Stomach (tissue), 9 donors: ENCODE data around the gene GTF3C2. TPM values are rescaled to one million over a fixed set of nuclear protein-coding genes. Genes with fewer than 3 reads are reported as not detected.

ENCODE experiments used
- DNase-seq, 2 donors: peaks; one replicate each; pipeline versions ENCODE4 v3.0.0 to v3.0.0-alpha.2; 2013 to 2019
- H3K27ac ChIP-seq, 5 donors: fragments of 200-600 bp in 4 of 5; sonication (generic) in 4 of 5; one replicate each; pipeline ENCODE4 v1.5.1; 2013 to 2019; ENCODE audit warnings: mild to moderate bottlenecking in 1 of 5, moderate library complexity in 1 of 5
- H3K27me3 ChIP-seq, 3 donors: fragments of 200-600 bp; sonication (generic); one replicate each; pipeline ENCODE4 v1.5.1; 2017 to 2019; ENCODE audit warnings: mixed run types in 1 of 3
- H3K36me3 ChIP-seq, 4 donors: fragments of 200-600 bp; sonication (generic); 1 replicate in 3 of 4; 2 replicates in 1 of 4; pipeline ENCODE4 v1.5.1; 2016 to 2019
- H3K4me1 ChIP-seq, 4 donors: fragments of 200-600 bp; sonication (generic); one replicate each; pipeline ENCODE4 v1.5.1; 2016 to 2019
- H3K4me3 ChIP-seq, 4 donors: fragments of 200-600 bp; sonication (generic) in 3 of 4; one replicate each; pipeline ENCODE4 v1.5.1; 2016 to 2019; ENCODE audit warnings: mild to moderate bottlenecking in 1 of 4
- H3K9me3 ChIP-seq, 4 donors: fragments of 200-600 bp; sonication (generic); one replicate each; pipeline ENCODE4 v1.5.1; 2016 to 2019
- CTCF ChIP-seq, 7 experiments: fragments of 450-650 bp in 4 of 7; fragments of 200-600 bp in 3 of 7; sonication (generic) in 3 of 7; IDR thresholded peaks; one replicate each; pipeline ENCODE4 v1.5.1; 2016 to 2019; ENCODE audit warnings: antibody characterized with exemption in 7 of 7, control low read depth in 2 of 7, mild to moderate bottlenecking in 1 of 7
- EP300 ChIP-seq: sonication (generic); formaldehyde crosslinking; IDR thresholded peaks from one replicate; pipeline ENCODE4 v1.6.1; 2017; ENCODE audit warnings: antibody characterized with exemption
- POLR2A ChIP-seq, 4 donors: fragments of 450-650 bp; IDR thresholded peaks; one replicate each; pipeline ENCODE4 v1.6.1; 2016; ENCODE audit warnings: antibody characterized with exemption in 4 of 4, control low read depth in 2 of 4, mild to moderate bottlenecking in 1 of 4, moderate library complexity in 1 of 4
- POLR2AphosphoS5 ChIP-seq, 3 donors: sonication (generic); formaldehyde crosslinking; IDR thresholded peaks; one replicate each; pipeline ENCODE4 v1.6.1; 2016; ENCODE audit warnings: antibody characterized with exemption in 3 of 3
- WGBS, 5 donors: extraction: QIAGEN DNeasy Blood & Tissue Kit in 3 of 5; methylation state at CpG; one replicate each; pipeline versions ENCODE4 v1.1.5 to v1.1.7; 2013 to 2018; 5-methylcytosine and 5-hydroxymethylcytosine counted together
- intact Hi-C: fragments of 100-400 bp; cut with DNase I; formaldehyde crosslinking; loops from one replicate; pipeline ENCODE4 v1.15.1; 2023; ENCODE audit warnings: low total_unique reads
- polyA plus RNA-seq, 3 donors: library from polyadenylated mRNA; stranded (reverse); fragments of 200-250 nt; gene quantifications; one replicate each; pipeline ENCODE4 v1.2.3, GENCODE V29; 2013
- total RNA-seq, 5 donors: library from RNA; depleted of rRNA; stranded (reverse); fragments of >200 nt; gene quantifications; one replicate each; pipeline versions ENCODE4 v1.1.0 to v1.2.3, GENCODE V29; 2014 to 2016
- donor health status: healthy with polysubstance abuse.
- donor health status: Bipolar disorder and iron deficiency.
- donor health status: healthy.

GTF3C2 gene
- total and polyA plus RNA-seq, 8 donors = 18.8 to 125 (median 32.9) TPM

DNA sequence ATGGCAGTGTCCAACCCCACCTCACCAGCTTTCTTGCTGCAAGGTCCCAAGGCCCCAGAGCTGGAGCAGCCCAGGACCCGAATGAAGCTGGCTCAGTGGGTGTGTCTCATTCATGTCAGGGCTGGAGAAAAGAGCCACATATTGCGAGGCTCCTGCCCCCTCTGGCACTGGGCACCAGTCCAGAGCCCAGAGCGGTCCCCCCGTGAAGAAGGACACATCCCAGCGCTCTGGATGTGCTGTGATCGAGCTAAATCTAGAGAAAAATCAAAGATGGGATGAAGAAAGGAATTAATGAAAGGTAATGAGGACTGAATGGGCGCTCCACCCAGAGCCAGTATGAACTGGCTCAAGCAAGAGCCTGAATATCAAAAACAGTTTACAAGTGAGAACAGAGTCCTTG, 20.4 kb downstream of the GTF3C2 start:
- H3K36me3 ChIP-seq = peaks cover 65 to 100% (median 100%) of the 10 kb centered on the region in 4 donors
- WGBS, 5 donors = 94 to 98% (median 95%) methylated on average over 7 of the region's 7 CpGs
- no peaks in the 10 kb centered on the region for H3K9me3 ChIP-seq

GRCh38 chr2:27335311-27335710, 21.3 kb downstream of the GTF3C2 start:
- WGBS, 5 donors = 85 to 98% (median 93%) methylated on average over 3 of the region's 3 CpGs
- intact Hi-C loops = no loop called here
- Histone ChIP-seq H3K4me3 (no peak overlapping the region), H3K9me3 (no peaks in the 10 kb centered on the region), H3K36me3 (peaks cover 65 to 100% (median 100%) of the 10 kb centered on the region in 4 donors), H3K27ac (no peak overlapping the region), H3K27me3 (no peaks in the 10 kb centered on the region), H3K4me1 (no peaks in the 10 kb centered on the region)
- DNase-seq = no peak
- TF ChIP-seq POLR2A (IDR thresholded peaks at IDR 0.05) = no peak
- no peak for TF ChIP-seq EP300
- TF ChIP-seq CTCF (IDR thresholded peaks at IDR 0.05) = no peak
- no peak for TF ChIP-seq POLR2AphosphoS5 (IDR thresholded peaks at IDR 0.05)

More for the DNA sequence above, 20.4 kb downstream of the GTF3C2 start:
- Histone ChIP-seq H3K4me1 (no peaks in the 10 kb centered on the region), H3K27me3 (no peaks in the 10 kb centered on the region), H3K27ac (no peak overlapping the region), H3K4me3 (no peak overlapping the region)
- no peak for DNase-seq
- intact Hi-C loops = no loop called here
- TF ChIP-seq POLR2AphosphoS5 (IDR thresholded peaks at IDR 0.05) (no peak), POLR2A (IDR thresholded peaks at IDR 0.05) (no peak), EP300 (no peak), CTCF (IDR thresholded peaks at IDR 0.05) (no peak)

GRCh38 chr2:27324720-27325119, 31.8 kb downstream of the GTF3C2 start:
- Histone ChIP-seq H3K27ac (no peak overlapping the region), H3K9me3 (no peaks in the 10 kb centered on the region), H3K27me3 (no peaks in the 10 kb centered on the region), H3K4me1 (peaks cover 12 to 31% (median 28%) of the 10 kb centered on the region in 4 donors), H3K36me3 (peaks cover 29 to 45% (median 41%) of the 10 kb centered on the region in 4 donors), H3K4me3 (no peak overlapping the region)
- 87 to 96% (median 93%) methylated on average over 5 of the region's 5 CpGs for WGBS, 5 donors
- DNase-seq = no peak
- intact Hi-C loops = no loop called here
- TF ChIP-seq POLR2AphosphoS5 (IDR thresholded peaks at IDR 0.05) (no peak), POLR2A (IDR thresholded peaks at IDR 0.05) (no peak), EP300 (no peak), CTCF (IDR thresholded peaks at IDR 0.05) (no peak)

DNA sequence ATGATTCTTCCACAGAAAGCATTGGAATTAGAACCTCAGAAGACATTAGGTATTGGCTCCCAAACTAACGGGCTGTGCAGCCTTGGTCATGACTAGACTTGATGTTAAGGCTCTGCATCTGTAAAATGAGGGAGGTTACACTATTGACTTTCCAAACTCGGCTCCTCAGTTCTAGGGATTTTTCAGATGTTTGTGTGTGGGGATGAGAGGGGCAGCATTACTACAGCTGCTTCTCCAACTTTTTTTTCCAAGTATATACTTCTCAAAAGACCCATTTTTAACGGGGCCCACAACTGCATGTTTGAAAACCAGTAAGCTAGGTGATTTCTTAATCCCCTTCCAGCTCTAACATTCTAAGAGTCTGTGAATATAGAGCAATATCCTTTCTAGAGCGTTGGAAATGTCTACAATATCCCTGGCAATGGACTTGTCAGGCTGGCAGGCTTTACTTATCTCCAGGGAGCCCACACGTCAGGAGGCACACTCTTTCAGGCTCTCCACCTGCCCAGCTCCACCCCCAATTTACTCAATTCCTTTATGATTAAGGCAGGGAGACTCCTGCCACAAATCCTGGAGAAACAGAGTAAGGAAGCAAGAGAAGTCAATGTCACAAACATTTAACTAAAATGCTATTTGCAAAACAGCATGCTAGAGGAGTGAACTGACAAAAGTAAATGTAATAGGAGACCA, 32.8 kb downstream of the GTF3C2 start:
- Histone ChIP-seq H3K27ac (peak overlapping the region; percentile 95 to 99 (median 96)), H3K27me3 (no peaks in the 10 kb centered on the region), H3K36me3 (peaks cover 23 to 35% (median 31%) of the 10 kb centered on the region in 4 donors), H3K4me3 (peak overlapping the region; percentile 74 to 82 (median 76)), H3K4me1 (peaks cover 12 to 31% (median 28%) of the 10 kb centered on the region in 4 donors), H3K9me3 (no peaks in the 10 kb centered on the region)
- peak in 1 of 4 donors; percentile 5 for TF ChIP-seq POLR2A (IDR thresholded peaks at IDR 0.05)
- no peak for TF ChIP-seq EP300
- intact Hi-C loops = no loop called here
- peak in 1 of 2 donors; percentile 57 for DNase-seq
- WGBS, 5 donors = 9 to 16% (median 10%) methylated on average over 5 of the region's 5 CpGs
